ENCODE measurements around the gene CALN1.

GRCh38 chr7:72413886-72414285 lies 1.7 kb upstream of the CALN1 start:
- no peak for TF ChIP-seq POLR2A (IDR thresholded peaks at IDR 0.05)
- TF ChIP-seq, protein P1, sequence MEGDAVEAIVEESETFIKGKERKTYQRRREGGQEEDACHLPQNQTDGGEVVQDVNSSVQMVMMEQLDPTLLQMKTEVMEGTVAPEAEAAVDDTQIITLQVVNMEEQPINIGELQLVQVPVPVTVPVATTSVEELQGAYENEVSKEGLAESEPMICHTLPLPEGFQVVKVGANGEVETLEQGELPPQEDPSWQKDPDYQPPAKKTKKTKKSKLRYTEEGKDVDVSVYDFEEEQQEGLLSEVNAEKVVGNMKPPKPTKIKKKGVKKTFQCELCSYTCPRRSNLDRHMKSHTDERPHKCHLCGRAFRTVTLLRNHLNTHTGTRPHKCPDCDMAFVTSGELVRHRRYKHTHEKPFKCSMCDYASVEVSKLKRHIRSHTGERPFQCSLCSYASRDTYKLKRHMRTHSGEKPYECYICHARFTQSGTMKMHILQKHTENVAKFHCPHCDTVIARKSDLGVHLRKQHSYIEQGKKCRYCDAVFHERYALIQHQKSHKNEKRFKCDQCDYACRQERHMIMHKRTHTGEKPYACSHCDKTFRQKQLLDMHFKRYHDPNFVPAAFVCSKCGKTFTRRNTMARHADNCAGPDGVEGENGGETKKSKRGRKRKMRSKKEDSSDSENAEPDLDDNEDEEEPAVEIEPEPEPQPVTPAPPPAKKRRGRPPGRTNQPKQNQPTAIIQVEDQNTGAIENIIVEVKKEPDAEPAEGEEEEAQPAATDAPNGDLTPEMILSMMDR (IDR thresholded peaks at IDR 0.05) = no peak
